GM12878 (cell line): Measurements from ENCODE around the gene RPL38. TPM values are rescaled to one million over a fixed set of nuclear protein-coding genes. Genes with fewer than 3 reads are reported as not detected.

Experiments
- ATAC-seq: fragments of 200-7000 bp; cut with Tn5 transposase; 3 replicates; pipeline ENCODE4 v1.9.1; 2020; ENCODE audit warnings: mild to moderate bottlenecking, moderate library complexity
- BruUV-seq: library from RNA; stranded (reverse); fragments of 400-500 nt; replicated peaks from 2 replicates; lab custom pipeline; 2021; lab: Mats Ljungman, UMichigan
- CTCF ChIA-PET: fragments of 300-600 bp; sonication (Branson Sonifier 250); formaldehyde crosslinking; extraction: SDS; loops from one replicate; lab custom pipeline; 2021; ENCODE audit warnings: inconsistent platforms; lab: Yijun Ruan, JAX
- POLR2A ChIA-PET: fragments of 350-600 bp; formaldehyde crosslinking; extraction: SDS; loops from one replicate; lab custom pipeline; 2021; ENCODE audit warnings: inconsistent platforms; lab: Charles Lee
- RAD21 ChIA-PET: fragments of 300-600 bp; sonication (Branson Sonifier 250); formaldehyde crosslinking; loops from one replicate; lab custom pipeline; 2023; ENCODE audit warnings: antibody characterized with exemption; ENCODE audit not compliant: unreplicated experiment; lab: Charles Lee
- SMC1A ChIA-PET: fragments of 300-600 bp; sonication (Branson Sonifier 250); formaldehyde crosslinking; loops from one replicate; lab custom pipeline; 2023; ENCODE audit not compliant: unreplicated experiment, uncharacterized antibody; lab: Charles Lee
- DNase-seq: peaks from one replicate; pipeline ENCODE4 v3.0.0-alpha.2; 2011; ENCODE audit warnings: low read depth, low spot score
- FAIRE-seq: peaks from 3 replicates; lab custom pipeline; 2011; peaks lifted over from hg19 to GRCh38; lab: Jason Lieb, UNC
- H2AFZ ChIP-seq: 2 replicates; pipeline ENCODE4 v1.6.0; 2011; ENCODE audit warnings: low read depth, low read length, control low read depth; ENCODE audit not compliant: control insufficient read depth
- H3K27ac ChIP-seq: 2 replicates; pipeline ENCODE4 v1.5.1; 2011; ENCODE audit warnings: control low read depth; ENCODE audit not compliant: control insufficient read depth, insufficient read depth
- H3K27me3 ChIP-seq, 2 experiments: replicated peaks in 1 of 2; 2 replicates each; pipeline versions ENCODE4 v1.6.0 to v1.6.1; 2011; ENCODE audit warnings: low read length in 1 of 2; ENCODE audit not compliant: control insufficient read depth in 2 of 2, insufficient read depth in 2 of 2
- H3K36me3 ChIP-seq, 2 experiments: 2 replicates each; pipeline ENCODE4 v1.5.1; 2011; ENCODE audit warnings: low read length in 1 of 2; ENCODE audit not compliant: control insufficient read depth in 2 of 2, insufficient read depth in 2 of 2
- H3K4me1 ChIP-seq: 2 replicates; pipeline ENCODE4 v1.6.1; 2011; ENCODE audit warnings: mild to moderate bottlenecking, low read length, moderate library complexity, mixed read lengths; ENCODE audit not compliant: control insufficient read depth, insufficient read depth
- H3K4me2 ChIP-seq: 2 replicates; pipeline ENCODE4 v1.6.0; 2011; ENCODE audit warnings: control low read depth; ENCODE audit not compliant: control insufficient read depth, insufficient read depth
- H3K4me3 ChIP-seq: fragments of 200-600 bp; sonication (generic); 2 replicates; pipeline ENCODE4 v1.5.1; 2016
- H3K79me2 ChIP-seq: 2 replicates; pipeline ENCODE4 v1.6.0; 2011; ENCODE audit warnings: low read length; ENCODE audit not compliant: control insufficient read depth, insufficient read depth
- H3K9ac ChIP-seq: 2 replicates; pipeline ENCODE4 v1.8.0; 2011; ENCODE audit warnings: low read length, control low read depth, mixed read lengths; ENCODE audit not compliant: control insufficient read depth, insufficient read depth
- H3K9me3 ChIP-seq: replicated peaks from 3 replicates; pipeline ENCODE4 v1.5.1; 2011; ENCODE audit warnings: mild to moderate bottlenecking, low read length; ENCODE audit not compliant: control insufficient read depth, insufficient read depth
- H4K20me1 ChIP-seq: 2 replicates; pipeline ENCODE4 v1.6.0; 2011; ENCODE audit not compliant: control insufficient read depth, insufficient read depth
- ATF3 ChIP-seq: IDR thresholded peaks from 2 replicates; pipeline ENCODE4 v1.6.1; 2011; ENCODE audit warnings: low read depth, mild to moderate bottlenecking, low read length, moderate library complexity, borderline replicate concordance; ENCODE audit errors: extremely low read depth
- CBFB ChIP-seq: IDR thresholded peaks from 2 replicates; pipeline ENCODE4 v1.6.1; 2016; ENCODE audit warnings: antibody characterized with exemption, low read depth
- CREM ChIP-seq: IDR thresholded peaks from 2 replicates; pipeline ENCODE4 v1.6.1; 2014; ENCODE audit warnings: antibody characterized with exemption, low read depth
- FOS ChIP-seq: IDR thresholded peaks from 3 replicates; pipeline ENCODE4 v1.6.1; 2011; ENCODE audit warnings: borderline replicate concordance; ENCODE audit not compliant: insufficient read length; ENCODE audit errors: extremely low read depth
- GABPA ChIP-seq: IDR thresholded peaks from 2 replicates; pipeline ENCODE4 v1.6.1; 2014; ENCODE audit warnings: antibody characterized with exemption, low read depth, mild to moderate bottlenecking, inconsistent platforms
- HCFC1 ChIP-seq: fragments of 150-350 bp; IDR thresholded peaks from 2 replicates; pipeline ENCODE4 v1.6.1; 2014; ENCODE audit warnings: low read length
- KAT2A ChIP-seq: conservative IDR thresholded peaks from 2 replicates; pipeline ENCODE4 v1.6.1; 2011; ENCODE audit warnings: low read depth, low read length; ENCODE audit not compliant: control insufficient read depth
- NFXL1 ChIP-seq: fragments of 450-650 bp; IDR thresholded peaks from 2 replicates; pipeline ENCODE4 v1.6.1; 2017; ENCODE audit warnings: antibody characterized with exemption, mild to moderate bottlenecking, borderline replicate concordance
- NFYB ChIP-seq: IDR thresholded peaks from 2 replicates; pipeline ENCODE4 v1.6.1; 2011; ENCODE audit warnings: low read depth, mild to moderate bottlenecking, low read length, improper control_type of control experiment, moderate library complexity; ENCODE audit not compliant: insufficient read depth
- POLR2AphosphoS2 ChIP-seq: IDR thresholded peaks from 2 replicates; pipeline ENCODE4 v1.6.1; 2011; ENCODE audit warnings: low read depth, mild to moderate bottlenecking, low read length, improper control_type of control experiment, moderate library complexity
- RAD51 ChIP-seq: fragments of 450-650 bp; IDR thresholded peaks from 2 replicates; pipeline ENCODE4 v1.6.1; 2016; ENCODE audit warnings: moderate library complexity, mild to moderate bottlenecking, inconsistent platforms
- SIX5 ChIP-seq: IDR thresholded peaks from 2 replicates; pipeline ENCODE4 v1.6.1; 2011; ENCODE audit warnings: mild to moderate bottlenecking, low read depth, low read length, moderate library complexity; ENCODE audit not compliant: severe bottlenecking
- SP1 ChIP-seq: IDR thresholded peaks from one replicate; pipeline ENCODE4 v1.6.1; 2011; ENCODE audit warnings: low read depth, low read length
- SRF ChIP-seq, 2 experiments: IDR thresholded peaks; 2 replicates each; pipeline ENCODE4 v1.6.1; 2011; ENCODE audit warnings: low read depth in 2 of 2, low read length in 2 of 2, mild to moderate bottlenecking in 1 of 2, moderate library complexity in 1 of 2
- TAF1 ChIP-seq: IDR thresholded peaks from 2 replicates; pipeline ENCODE4 v1.6.1; 2011; ENCODE audit warnings: mild to moderate bottlenecking, low read depth, low read length, borderline replicate concordance
- TCF12 ChIP-seq: IDR thresholded peaks from 2 replicates; pipeline ENCODE4 v1.6.1; 2011; ENCODE audit warnings: low read depth, mild to moderate bottlenecking, low read length
- USF1 ChIP-seq: IDR thresholded peaks from 2 replicates; pipeline ENCODE4 v1.6.1; 2011; ENCODE audit warnings: borderline replicate concordance, low read depth, mild to moderate bottlenecking, moderate library complexity, mixed read lengths, low read length; ENCODE audit not compliant: insufficient read depth; ENCODE audit errors: extremely low read length
- USF2 ChIP-seq: IDR thresholded peaks from 2 replicates; pipeline ENCODE4 v1.6.1; 2011; ENCODE audit warnings: low read depth, low read length, improper control_type of control experiment, borderline replicate concordance
- WRNIP1 ChIP-seq: IDR thresholded peaks from 2 replicates; pipeline ENCODE4 v1.6.1; 2011; ENCODE audit warnings: low read depth, low read length, improper control_type of control experiment, borderline replicate concordance
- ZNF217 ChIP-seq: fragments of 450-650 bp; IDR thresholded peaks from 2 replicates; pipeline ENCODE4 v1.6.1; 2017; ENCODE audit warnings: antibody characterized with exemption, mild to moderate bottlenecking
- ZNF622 ChIP-seq: fragments of 450-650 bp; IDR thresholded peaks from 2 replicates; pipeline ENCODE4 v1.6.1; 2017; ENCODE audit warnings: mild to moderate bottlenecking, inconsistent platforms
- WGBS: methylation state at CpG from one replicate; pipeline ENCODE4 v1.1.6; 2016; ENCODE audit warnings: low lambda C conversion rate; ENCODE audit not compliant: insufficient replicate concordance, insufficient coverage; ENCODE audit errors: missing lambda C conversion rate; 5-methylcytosine and 5-hydroxymethylcytosine counted together
- in situ Hi-C: fragments of 300-500 bp; cut with MboI; formaldehyde crosslinking; loops from 9 replicates; pipeline ENCODE4 v1.14.3; 2018; ENCODE audit warnings: mixed read lengths
- intact Hi-C: fragments of 100-400 bp; cut with micrococcal nuclease; formaldehyde crosslinking; loops from one replicate; pipeline ENCODE4 v1.14.2; 2022; ENCODE audit not compliant: unreplicated experiment
- polyA plus RNA-seq, 11 experiments: library from polyadenylated mRNA; depleted of rRNA in 4 of 11; unstranded in 6 of 11; stranded (reverse) in 5 of 11; fragments of >200 nt; fragmentation: Nextera tagmentation in 4 of 11; fragmentation: Illumina TruSeq in 1 of 11; extraction: Ambion mirVana in 4 of 11; extraction: Trizol in 1 of 11; gene quantifications; 1 replicate in 1 of 11; 2 replicates in 10 of 11; pipeline versions ENCODE4 v1.2.1 to v1.2.3, GENCODE V29; 2011 to 2016; ENCODE audit warnings: inconsistent platforms in 2 of 11, missing spikeins in 2 of 11, low read depth in 1 of 11
- total RNA-seq, 4 experiments: library from RNA; depleted of rRNA in 3 of 4; stranded (reverse); fragments of >200 nt in 3 of 4; fragmentation: Illumina TruSeq in 1 of 4; extraction: Trizol in 1 of 4; gene quantifications; 2 replicates each; pipeline versions ENCODE4 v1.2.1 to v1.2.3, GENCODE V29; 2013 to 2021

RPL38 gene
- total and polyA plus RNA-seq, 10 of the 15 experiments (the other 5 are each of a cell fraction or from before 2014, with no cell fraction given), result 1,318 to 4,938 (median 2,673) TPM

GRCh38 chr17:74190154-74190553 lies 13.3 kb upstream of the RPL38 start:
- WGBS, result 41% methylated on average over 2 of the region's 2 CpGs
- TF ChIP-seq SP1, result no peak
- no peak for TF ChIP-seq NFXL1
- TF ChIP-seq TAF1, result no peak
- TF ChIP-seq FOS, result no peak
- peak; percentile 34; the same call in 1 of the 2 replicates for TF ChIP-seq USF2
- no peak for TF ChIP-seq TCF12
- no peak for TF ChIP-seq ZNF217
- TF ChIP-seq ZNF622, result no peak
- peak; percentile 20; the same call in 1 of the 2 replicates for TF ChIP-seq CREM
- TF ChIP-seq POLR2AphosphoS2, result no peak
- peak; percentile 52; the same call in 1 of the 2 replicates for TF ChIP-seq ATF3
- no peak for TF ChIP-seq CBFB
- no peak for TF ChIP-seq KAT2A
- TF ChIP-seq HCFC1, result peak; percentile 67
- TF ChIP-seq SRF (IDR thresholded peaks at IDR 0.05; ENCODE audit: low read depth in 2 of 2, low read length in 2 of 2), result no peak
- peak; percentile 77 for TF ChIP-seq SIX5
- no peak for TF ChIP-seq GABPA
- peak; percentile 62; the same call in 1 of the 2 replicates for TF ChIP-seq NFYB
- no peak for TF ChIP-seq WRNIP1
- peak; percentile 70 for TF ChIP-seq USF1
- peak; percentile 57; the same call in 1 of the 2 replicates for TF ChIP-seq RAD51
- DNase-seq (no peak), FAIRE-seq (no peak), ATAC-seq (peak; percentile 90)
- no peaks in the 10 kb centered on the region for H3K36me3 ChIP-seq
- ChIA-PET RAD21 (no interaction called here), POLR2A (no interaction called here), CTCF (interaction anchor here (0.6 to 1.7 kb wide), 3 partner anchors 9 to 13 kb away, joined by 4 to 8 read pairs (median 6); no protein-coding TSS in a partner anchor), SMC1A (no interaction called here)
- no peak overlapping the region for H3K27ac ChIP-seq
- H3K27me3 ChIP-seq, result no peaks in the 10 kb centered on the region; a peak in 1 of 4 replicates
- in situ Hi-C loops (loop anchor here (10.0 kb wide), 1 partner anchor 915 kb away; no protein-coding TSS in a partner anchor), intact Hi-C loops (no loop called here)
- no peaks in the 10 kb centered on the region for H3K79me2 ChIP-seq
- H3K4me2 ChIP-seq, result no peak overlapping the region
- no peak overlapping the region for H3K4me3 ChIP-seq
- no peak overlapping the region for H3K9ac ChIP-seq
- no peaks in the 10 kb centered on the region for H4K20me1 ChIP-seq
- H2AFZ ChIP-seq, result no peak overlapping the region
- H3K4me1 ChIP-seq, result peaks cover 3% of the 10 kb centered on the region; the same call in 1 of the 2 replicates
- H3K9me3 ChIP-seq, result no peaks in the 10 kb centered on the region
- no TSS peak for BruUV-seq
